ENCODE measurements around the gene CTSK. TPM values are rescaled to one million over a fixed set of nuclear protein-coding genes. Genes with fewer than 3 reads are reported as not detected.
"Not testable (repeated sequence)": the region's sequence is repeated elsewhere in the genome, so short reads cannot be mapped to it uniquely, and the experiment has no call there.

Gene CTSK
- total and polyA plus RNA-seq, 2 donors from 2014 or later: 11.6 to 16.8 TPM

GRCh38 chr1:150804671-150805070 lies 3.4 kb downstream of the CTSK start:
- DNase-seq: no peak
- intact Hi-C loops (cut with DNase I): no loop called here
- H3K9ac ChIP-seq (ENCODE audit: low read length in 3 of 3): no peak overlapping the region
- no peaks in the 10 kb centered on the region for H3K27me3 ChIP-seq (ENCODE audit: control insufficient read depth, insufficient read depth, low read length)
- H3K4me1 ChIP-seq (ENCODE audit: control insufficient read depth in 2 of 3, insufficient read depth in 2 of 3, low read depth in 1 of 3, low read length in 3 of 3): no peaks in the 10 kb centered on the region
- peaks cover 0 to 4% (median 0%) of the 10 kb centered on the region in 3 donors for H3K36me3 ChIP-seq (ENCODE audit: control insufficient read depth in 2 of 3, insufficient read depth in 3 of 3, low read length in 3 of 3)
- H3K27ac ChIP-seq (ENCODE audit: low read depth in 2 of 2, low read length in 2 of 2): no peak overlapping the region
- FAIRE-seq: no peak
- H3K9me3 ChIP-seq (ENCODE audit: control insufficient read depth in 2 of 3, insufficient read depth in 1 of 3, low read length in 3 of 3): no peaks in the 10 kb centered on the region
- no peak overlapping the region for H3K4me3 ChIP-seq (ENCODE audit: low read length in 3 of 3)
- no peak for TF ChIP-seq CTCF (IDR thresholded peaks at IDR 0.05; ENCODE audit: borderline replicate concordance, extremely low read depth, insufficient read depth)

DNA sequence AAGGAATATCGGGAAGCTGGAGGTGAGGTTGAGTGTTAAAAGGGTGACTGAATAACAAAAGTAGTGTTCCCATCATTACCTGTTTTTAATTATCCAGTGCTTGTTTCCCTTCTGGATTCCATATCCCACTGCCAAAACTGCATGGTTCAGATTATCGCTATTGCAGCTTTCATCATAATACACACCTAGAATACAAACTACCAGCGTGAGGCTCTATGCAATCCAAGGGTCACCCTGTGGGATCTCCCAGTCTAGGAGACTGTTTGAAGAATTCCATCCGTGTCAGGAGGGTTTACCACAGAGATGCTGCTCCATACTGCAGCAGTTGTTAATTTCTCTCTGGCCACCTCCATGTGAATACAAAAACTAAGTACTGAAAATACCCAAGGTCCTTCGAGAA lies 9.0 kb downstream of the CTSK start:
- no peak for TF ChIP-seq CTCF (IDR thresholded peaks at IDR 0.05; ENCODE audit: borderline replicate concordance, extremely low read depth, insufficient read depth)
- no peak for FAIRE-seq
- DNase-seq: no peak
- Histone ChIP-seq H3K4me3 (ENCODE audit: low read length in 3 of 3) (no peak overlapping the region), H3K9me3 (ENCODE audit: control insufficient read depth in 2 of 3, insufficient read depth in 1 of 3, low read length in 3 of 3) (no peaks in the 10 kb centered on the region), H3K9ac (ENCODE audit: low read length in 3 of 3) (no peak overlapping the region), H3K27me3 (ENCODE audit: control insufficient read depth, insufficient read depth, low read length) (no peaks in the 10 kb centered on the region), H3K4me1 (ENCODE audit: control insufficient read depth in 2 of 3, insufficient read depth in 2 of 3, low read depth in 1 of 3, low read length in 3 of 3) (peaks cover 0 to 2% (median 0%) of the 10 kb centered on the region in 3 donors), H3K27ac (ENCODE audit: low read depth in 2 of 2, low read length in 2 of 2) (no peak overlapping the region), H3K36me3 (ENCODE audit: control insufficient read depth in 2 of 3, insufficient read depth in 3 of 3, low read length in 3 of 3) (peaks cover 0 to 17% (median 13%) of the 10 kb centered on the region in 3 donors)
- intact Hi-C loops (cut with DNase I): no loop called here

DNA sequence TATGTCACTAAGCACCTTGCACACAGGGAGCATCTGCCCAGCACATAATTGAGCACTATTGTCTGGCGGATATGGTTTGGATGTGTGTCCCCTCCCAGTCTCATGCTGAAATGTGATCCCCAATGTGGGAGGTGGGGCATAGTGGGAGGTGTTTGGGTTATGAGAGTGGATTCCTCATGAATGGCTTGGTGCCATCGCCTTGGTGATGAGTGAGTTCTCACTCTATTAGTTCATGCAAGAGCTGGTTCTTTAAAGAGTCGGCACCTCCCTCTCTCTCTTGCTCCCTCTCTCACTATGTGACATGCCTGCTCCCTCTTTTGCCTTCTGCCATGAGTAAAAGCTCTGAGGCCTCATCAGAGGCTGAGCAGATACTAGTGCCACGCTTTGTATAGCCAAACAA lies 9.5 kb downstream of the CTSK start:
- intact Hi-C loops (cut with DNase I): no loop called here
- FAIRE-seq: no peak
- peaks cover 0 to 14% (median 13%) of the 10 kb centered on the region in 3 donors for H3K36me3 ChIP-seq (ENCODE audit: control insufficient read depth in 2 of 3, insufficient read depth in 3 of 3, low read length in 3 of 3)
- H3K4me3 ChIP-seq (ENCODE audit: low read length in 3 of 3): no peak overlapping the region
- TF ChIP-seq CTCF (IDR thresholded peaks at IDR 0.05; ENCODE audit: borderline replicate concordance, extremely low read depth, insufficient read depth): no peak
- no peaks in the 10 kb centered on the region for H3K27me3 ChIP-seq (ENCODE audit: control insufficient read depth, insufficient read depth, low read length)
- no peak overlapping the region for H3K9ac ChIP-seq (ENCODE audit: low read length in 3 of 3)
- DNase-seq: peak in 4 of 5 donors; percentile 72 to 85 (median 80)
- H3K27ac ChIP-seq (ENCODE audit: low read depth in 2 of 2, low read length in 2 of 2): no peak overlapping the region
- H3K9me3 ChIP-seq (ENCODE audit: control insufficient read depth in 2 of 3, insufficient read depth in 1 of 3, low read length in 3 of 3): no peaks in the 10 kb centered on the region
- H3K4me1 ChIP-seq (ENCODE audit: control insufficient read depth in 2 of 3, insufficient read depth in 2 of 3, low read depth in 1 of 3, low read length in 3 of 3): peaks cover 0 to 2% (median 0%) of the 10 kb centered on the region in 3 donors

- peaks cover 0 to 2% (median 0%) of the 10 kb centered on the region in 3 donors for H3K4me1 ChIP-seq (ENCODE audit: control insufficient read depth in 2 of 3, insufficient read depth in 2 of 3, low read depth in 1 of 3, low read length in 3 of 3)
- FAIRE-seq (no peak), DNase-seq (no peak)
- H3K4me3 ChIP-seq (ENCODE audit: low read length in 3 of 3): no peak overlapping the region
- TF ChIP-seq CTCF (IDR thresholded peaks at IDR 0.05; ENCODE audit: borderline replicate concordance, extremely low read depth, insufficient read depth): no peak
- no peaks in the 10 kb centered on the region for H3K27me3 ChIP-seq (ENCODE audit: control insufficient read depth, insufficient read depth, low read length)
- H3K36me3 ChIP-seq (ENCODE audit: control insufficient read depth in 2 of 3, insufficient read depth in 3 of 3, low read length in 3 of 3): peaks cover 0 to 14% (median 13%) of the 10 kb centered on the region in 3 donors
- no peaks in the 10 kb centered on the region for H3K9me3 ChIP-seq (ENCODE audit: control insufficient read depth in 2 of 3, insufficient read depth in 1 of 3, low read length in 3 of 3)
- no peak overlapping the region for H3K27ac ChIP-seq (ENCODE audit: low read depth in 2 of 2, low read length in 2 of 2)
- no peak overlapping the region for H3K9ac ChIP-seq (ENCODE audit: low read length in 3 of 3)
- intact Hi-C loops (cut with DNase I): no loop called here
Observed at GRCh38 chr1:150796374-150796773, 11.7 kb downstream of the CTSK start.

- H3K4me3 ChIP-seq (ENCODE audit: low read length in 3 of 3); H3K9me3 ChIP-seq (ENCODE audit: control insufficient read depth in 2 of 3, insufficient read depth in 1 of 3, low read length in 3 of 3); H3K27me3 ChIP-seq (ENCODE audit: control insufficient read depth, insufficient read depth, low read length); intact Hi-C loops (cut with DNase I); H3K27ac ChIP-seq (ENCODE audit: low read depth in 2 of 2, low read length in 2 of 2); H3K4me1 ChIP-seq (ENCODE audit: control insufficient read depth in 2 of 3, insufficient read depth in 2 of 3, low read depth in 1 of 3, low read length in 3 of 3); H3K9ac ChIP-seq (ENCODE audit: low read length in 3 of 3); DNase-seq; FAIRE-seq: not testable (repeated sequence)
- H3K36me3 ChIP-seq (ENCODE audit: control insufficient read depth in 2 of 3, insufficient read depth in 3 of 3, low read length in 3 of 3): peaks cover 0 to 13% (median 7%) of the 10 kb centered on the region in 3 donors
Observed at GRCh38 chr1:150793778-150794177, 14.3 kb downstream of the CTSK start.
